ENCODE data around the gene MAEA. TPM values are rescaled to one million over a fixed set of nuclear protein-coding genes. Genes with fewer than 3 reads are reported as not detected.

The MAEA gene
- total and polyA plus RNA-seq, 9 donors: 23.8 to 71.3 (median 56.7) TPM

- WGBS, 3 donors: 94 to 96% (median 95%) methylated on average over 38 of the region's 38 CpGs
- H3K27me3 ChIP-seq: no peaks in the 10 kb centered on the region
- intact Hi-C loops (cut with DNase I): no loop called here
- no peak overlapping the region for H3K27ac ChIP-seq
- H3K36me3 ChIP-seq: no peaks in the 10 kb centered on the region
- H3K9me3 ChIP-seq: no peaks in the 10 kb centered on the region
- no peak for DNase-seq
- no peak overlapping the region for H3K4me3 ChIP-seq
- H3K4me1 ChIP-seq (ENCODE audit: insufficient read depth): no peaks in the 10 kb centered on the region
- TF ChIP-seq EP300 (IDR thresholded peaks at IDR 0.05) (no peak), POLR2A (IDR thresholded peaks at IDR 0.05) (no peak), CTCF (IDR thresholded peaks at IDR 0.05) (no peak)
Measured at GRCh38 chr4:1338752-1339414, 49.2 kb downstream of the MAEA start.

- no peaks in the 10 kb centered on the region for H3K9me3 ChIP-seq
- DNase-seq: peak in 1 of 5 donors; percentile 20
- no peak overlapping the region for H3K4me3 ChIP-seq
- H3K36me3 ChIP-seq: no peaks in the 10 kb centered on the region
- H3K27ac ChIP-seq: no peak overlapping the region
- intact Hi-C loops (cut with DNase I): no loop called here
- TF ChIP-seq POLR2A (IDR thresholded peaks at IDR 0.05) (no peak), EP300 (IDR thresholded peaks at IDR 0.05) (no peak), CTCF (IDR thresholded peaks at IDR 0.05) (no peak)
- no peaks in the 10 kb centered on the region for H3K27me3 ChIP-seq
- 95 to 96% (median 96%) methylated on average over 38 of the region's 38 CpGs for WGBS, 3 donors
- H3K4me1 ChIP-seq (ENCODE audit: insufficient read depth): no peaks in the 10 kb centered on the region
Measured at GRCh38 chr4:1339489-1339888, 49.8 kb downstream of the MAEA start.

GRCh38 chr4:1340181-1340747 is 50.6 kb downstream of the MAEA start:
- Histone ChIP-seq H3K4me3 (no peak overlapping the region), H3K27me3 (no peaks in the 10 kb centered on the region), H3K27ac (no peak overlapping the region), H3K4me1 (ENCODE audit: insufficient read depth) (no peaks in the 10 kb centered on the region), H3K9me3 (no peaks in the 10 kb centered on the region), H3K36me3 (no peaks in the 10 kb centered on the region)
- intact Hi-C loops (cut with DNase I): loop anchor here in 1 of 4 donors (10.0 kb wide), 1 partner anchor 165 kb away; the partner anchor contains the start of gene SPON2
- 93 to 96% (median 93%) methylated on average over 29 of the region's 29 CpGs for WGBS, 3 donors
- TF ChIP-seq CTCF (IDR thresholded peaks at IDR 0.05) (no peak), POLR2A (IDR thresholded peaks at IDR 0.05) (no peak), EP300 (IDR thresholded peaks at IDR 0.05) (no peak)
- no peak for DNase-seq

GRCh38 chr4:1340861-1341260 is 51.2 kb downstream of the MAEA start:
- no peaks in the 10 kb centered on the region for H3K36me3 ChIP-seq
- TF ChIP-seq EP300 (IDR thresholded peaks at IDR 0.05): no peak
- TF ChIP-seq POLR2A (IDR thresholded peaks at IDR 0.05): no peak
- no peak for TF ChIP-seq CTCF (IDR thresholded peaks at IDR 0.05)
- intact Hi-C loops (cut with DNase I): loop anchor here in 1 of 4 donors (10.0 kb wide), 1 partner anchor 166 kb away; the partner anchor contains the start of gene SPON2
- H3K27me3 ChIP-seq: no peaks in the 10 kb centered on the region
- H3K9me3 ChIP-seq: no peaks in the 10 kb centered on the region
- no peak overlapping the region for H3K4me3 ChIP-seq
- H3K4me1 ChIP-seq (ENCODE audit: insufficient read depth): peaks cover 1% of the 10 kb centered on the region
- H3K27ac ChIP-seq: no peak overlapping the region
- no peak for DNase-seq
- WGBS, 3 donors: 94 to 95% (median 94%) methylated on average over 20 of the region's 20 CpGs

Data from ovary (tissue), 9 donors.